Body of pancreas (tissue), 4 donors: ENCODE results near the gene CLEC4D.

ENCODE experiments used
- CTCF ChIP-seq, 7 experiments: fragments of 450-650 bp in 4 of 7; fragments of 200-600 bp in 3 of 7; sonication (generic) in 3 of 7; IDR thresholded peaks; one replicate each; pipeline ENCODE4 v1.5.1; 2016 to 2019; ENCODE audit warnings: antibody characterized with exemption in 7 of 7
- POLR2A ChIP-seq, 3 donors: fragments of 450-650 bp; IDR thresholded peaks; one replicate each; pipeline ENCODE4 v1.6.1; 2016; ENCODE audit warnings: antibody characterized with exemption in 3 of 3, mild to moderate bottlenecking in 2 of 3

- no peak for TF ChIP-seq CTCF (IDR thresholded peaks at IDR 0.05)
- TF ChIP-seq POLR2A (IDR thresholded peaks at IDR 0.05), result no peak
These were observed 11.6 kb upstream of the CLEC4D start for GRCh38 chr12:8501720-8502119.
